ENCODE measurements around the gene EED.
A peak's percentile ranks its signal among the peaks of the same experiment; 100 is the strongest.

Gene EED

DNA sequence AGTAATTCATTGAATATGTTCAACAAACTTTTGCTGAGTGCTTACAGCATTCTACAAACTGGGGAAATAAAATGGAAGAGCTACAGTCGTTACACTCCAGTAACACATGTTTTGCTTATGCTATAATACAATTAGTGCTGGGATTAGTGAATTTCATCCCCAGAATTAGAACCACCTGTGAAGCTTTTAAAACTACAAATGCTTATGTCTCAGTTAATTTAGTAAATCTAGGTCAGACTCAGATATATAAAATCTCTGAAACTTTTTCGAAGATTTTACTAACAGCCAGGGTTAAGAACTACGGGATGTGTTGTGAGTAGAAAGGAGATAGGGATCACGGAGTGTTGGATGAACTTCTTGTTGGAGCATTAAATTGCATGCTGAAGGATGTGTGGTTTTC lies 33.7 kb upstream of the EED start:
- intact Hi-C loops (cut with DNase I; ENCODE audit: low total_unique reads), result loop anchor here (10.0 kb wide), 1 partner anchor 356 kb away; the partner anchor contains the start of gene CCDC83
- DNase-seq, result no peak
- Histone ChIP-seq H3K27me3 (no peaks in the 10 kb centered on the region), H3K4me1 (no peaks in the 10 kb centered on the region), H3K9me3 (no peaks in the 10 kb centered on the region), H3K36me3 (no peaks in the 10 kb centered on the region), H3K4me3 (no peak overlapping the region), H3K27ac (no peak overlapping the region)
- TF ChIP-seq, protein P1, sequence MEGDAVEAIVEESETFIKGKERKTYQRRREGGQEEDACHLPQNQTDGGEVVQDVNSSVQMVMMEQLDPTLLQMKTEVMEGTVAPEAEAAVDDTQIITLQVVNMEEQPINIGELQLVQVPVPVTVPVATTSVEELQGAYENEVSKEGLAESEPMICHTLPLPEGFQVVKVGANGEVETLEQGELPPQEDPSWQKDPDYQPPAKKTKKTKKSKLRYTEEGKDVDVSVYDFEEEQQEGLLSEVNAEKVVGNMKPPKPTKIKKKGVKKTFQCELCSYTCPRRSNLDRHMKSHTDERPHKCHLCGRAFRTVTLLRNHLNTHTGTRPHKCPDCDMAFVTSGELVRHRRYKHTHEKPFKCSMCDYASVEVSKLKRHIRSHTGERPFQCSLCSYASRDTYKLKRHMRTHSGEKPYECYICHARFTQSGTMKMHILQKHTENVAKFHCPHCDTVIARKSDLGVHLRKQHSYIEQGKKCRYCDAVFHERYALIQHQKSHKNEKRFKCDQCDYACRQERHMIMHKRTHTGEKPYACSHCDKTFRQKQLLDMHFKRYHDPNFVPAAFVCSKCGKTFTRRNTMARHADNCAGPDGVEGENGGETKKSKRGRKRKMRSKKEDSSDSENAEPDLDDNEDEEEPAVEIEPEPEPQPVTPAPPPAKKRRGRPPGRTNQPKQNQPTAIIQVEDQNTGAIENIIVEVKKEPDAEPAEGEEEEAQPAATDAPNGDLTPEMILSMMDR (IDR thresholded peaks at IDR 0.05), result no peak

GRCh38 chr11:86211619-86212018 lies 32.9 kb upstream of the EED start:
- no peaks in the 10 kb centered on the region for H3K4me1 ChIP-seq
- H3K4me3 ChIP-seq, result no peak overlapping the region
- no peak for DNase-seq
- H3K9me3 ChIP-seq, result no peaks in the 10 kb centered on the region
- H3K27ac ChIP-seq, result no peak overlapping the region
- intact Hi-C loops (cut with DNase I; ENCODE audit: low total_unique reads), result loop anchor here (10.0 kb wide), 1 partner anchor 357 kb away; the partner anchor contains the start of gene CCDC83
- no peaks in the 10 kb centered on the region for H3K36me3 ChIP-seq
- H3K27me3 ChIP-seq, result no peaks in the 10 kb centered on the region
- TF ChIP-seq, protein P1 (IDR thresholded peaks at IDR 0.05), result no peak

DNA sequence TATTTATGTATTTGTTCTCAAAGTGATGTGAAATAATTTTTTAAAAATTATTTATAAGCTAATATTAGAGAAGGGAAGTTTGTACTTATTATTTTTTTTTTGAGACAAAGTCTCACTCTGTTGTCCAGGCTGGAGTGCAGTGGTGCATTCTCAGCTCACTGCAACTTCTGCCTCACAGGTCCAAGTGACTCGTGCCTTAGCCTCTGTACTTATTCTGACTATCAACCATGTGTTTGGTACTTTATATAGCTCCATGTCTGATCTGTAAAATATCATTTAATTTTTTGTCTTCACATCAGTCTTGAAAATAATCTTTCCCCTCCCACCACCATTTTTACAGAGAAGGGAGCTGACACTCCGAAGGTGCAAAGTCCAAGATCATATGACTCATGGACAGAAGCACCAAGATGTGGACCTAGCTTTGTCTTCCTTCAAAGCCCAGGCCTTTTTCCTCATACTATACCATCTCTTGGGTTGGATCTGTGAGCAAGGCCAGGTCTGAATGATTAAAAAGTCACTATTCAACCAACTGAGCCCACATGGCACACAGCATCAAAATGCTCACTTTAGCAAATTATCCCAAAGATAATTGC lies 32.4 kb upstream of the EED start:
- no peak for DNase-seq
- H3K27me3 ChIP-seq, result no peaks in the 10 kb centered on the region
- H3K27ac ChIP-seq, result no peak overlapping the region
- H3K9me3 ChIP-seq, result no peaks in the 10 kb centered on the region
- intact Hi-C loops (cut with DNase I; ENCODE audit: low total_unique reads), result loop anchor here (10.0 kb wide), 1 partner anchor 357 kb away; the partner anchor contains the start of gene CCDC83
- H3K4me1 ChIP-seq, result no peaks in the 10 kb centered on the region
- TF ChIP-seq, protein P1 (IDR thresholded peaks at IDR 0.05), result no peak
- no peaks in the 10 kb centered on the region for H3K36me3 ChIP-seq
- no peak overlapping the region for H3K4me3 ChIP-seq

DNA sequence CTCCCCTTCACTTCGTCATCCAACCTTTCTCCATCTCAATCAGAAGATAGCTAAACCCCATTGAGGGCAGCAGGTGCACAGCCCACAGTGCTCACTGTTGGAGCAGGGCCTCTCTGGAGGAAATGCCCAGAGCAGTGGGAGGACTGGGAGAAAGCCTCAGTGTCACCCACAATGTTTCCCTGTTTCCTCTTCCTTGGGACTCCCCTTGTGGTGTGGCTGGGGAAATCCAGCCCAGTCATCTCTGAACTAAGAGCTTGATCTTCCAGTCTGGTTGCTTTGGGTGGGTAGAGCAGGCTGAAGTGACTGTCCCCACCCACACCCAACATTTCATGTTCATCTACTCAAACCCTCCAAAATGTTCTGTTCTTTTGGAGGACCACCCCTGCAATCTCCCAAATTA lies 29.8 kb upstream of the EED start:
- Histone ChIP-seq H3K27ac (no peak overlapping the region), H3K4me3 (no peak overlapping the region), H3K9me3 (no peaks in the 10 kb centered on the region), H3K4me1 (peaks cover 0 to 14% (median 1%) of the 10 kb centered on the region in 4 donors), H3K27me3 (no peaks in the 10 kb centered on the region), H3K36me3 (no peaks in the 10 kb centered on the region)
- intact Hi-C loops (cut with DNase I; ENCODE audit: low total_unique reads), result loop anchor here (10.0 kb wide), 1 partner anchor 360 kb away; the partner anchor contains the start of gene CCDC83
- TF ChIP-seq, protein P1 (IDR thresholded peaks at IDR 0.05), result no peak
- DNase-seq, result no peak

GRCh38 chr11:86218125-86219084 lies 26.1 kb upstream of the EED start:
- H3K27ac ChIP-seq, result peak overlapping the region; percentile 10 to 60
- intact Hi-C loops (cut with DNase I; ENCODE audit: low total_unique reads), result loop anchor here (10.0 kb wide), 1 partner anchor 364 kb away; the partner anchor contains the start of gene CCDC83
- no peaks in the 10 kb centered on the region for H3K9me3 ChIP-seq
- peaks cover 0 to 14% (median 1%) of the 10 kb centered on the region in 4 donors for H3K4me1 ChIP-seq
- peak overlapping the region; percentile 33 to 43 for H3K4me3 ChIP-seq
- no peaks in the 10 kb centered on the region for H3K27me3 ChIP-seq
- TF ChIP-seq, protein P1 (IDR thresholded peaks at IDR 0.05), result peak; percentile 85 to 90
- no peaks in the 10 kb centered on the region for H3K36me3 ChIP-seq
- peak; percentile 54 to 81 for DNase-seq

All from tibial artery (tissue), 4 donors.